Heart right ventricle (tissue), 16 donors: ENCODE measurements around the gene MYLK. TPM values are rescaled to one million over a fixed set of nuclear protein-coding genes. Genes with fewer than 3 reads are reported as not detected.

ENCODE experiments used
- ATAC-seq, 8 donors: fragments of 200-7000 bp; cut with Tn5 transposase; one replicate each; pipeline ENCODE4 v1.9.1; 2020; ENCODE audit warnings: mild to moderate bottlenecking in 8 of 8, moderate library complexity in 8 of 8, moderate number of reproducible peaks in 1 of 8
- DNase-seq, 2 donors: peaks; one replicate each; pipeline ENCODE4 v3.0.0-alpha.2; 2020
- H3K27ac ChIP-seq, 10 donors: fragments of 200-600 bp; sonication (generic) in 2 of 10; one replicate each; pipeline versions ENCODE4 v1.5.0 to v1.8.0; 2020 to 2022; ENCODE audit warnings: mild to moderate bottlenecking in 3 of 10
- H3K27me3 ChIP-seq, 7 donors: fragments of 200-600 bp; one replicate each; pipeline ENCODE4 v1.8.0; 2021 to 2022; ENCODE audit warnings: mild to moderate bottlenecking in 2 of 7
- H3K36me3 ChIP-seq, 9 donors: fragments of 200-600 bp; sonication (generic) in 1 of 9; one replicate each; pipeline versions ENCODE4 v1.5.0 to v1.8.0; 2020 to 2022; ENCODE audit warnings: mild to moderate bottlenecking in 2 of 9
- H3K4me1 ChIP-seq, 9 donors: fragments of 200-600 bp; sonication (generic) in 1 of 9; one replicate each; pipeline versions ENCODE4 v1.5.0 to v1.8.0; 2020 to 2022; ENCODE audit warnings: mild to moderate bottlenecking in 4 of 9
- H3K4me3 ChIP-seq, 10 donors: fragments of 200-600 bp; sonication (generic) in 2 of 10; one replicate each; pipeline versions ENCODE4 v1.5.0 to v1.8.0; 2020 to 2022; ENCODE audit warnings: mild to moderate bottlenecking in 7 of 10, moderate library complexity in 2 of 10
- H3K9me3 ChIP-seq, 11 donors: fragments of 200-600 bp in 10 of 11; sonication (generic) in 2 of 11; one replicate each; pipeline versions ENCODE4 v1.5.0 to v1.8.0; 2013 to 2022; ENCODE audit warnings: mild to moderate bottlenecking in 2 of 11, control low read depth in 1 of 11, moderate library complexity in 1 of 11
- WGBS, 2 donors: extraction: QIAGEN DNeasy Blood & Tissue Kit; methylation state at CpG; one replicate each; pipeline ENCODE4 v1.1.7; 2013; ENCODE audit warnings: inconsistent platforms in 1 of 2; 5-methylcytosine and 5-hydroxymethylcytosine counted together
- intact Hi-C, 10 donors: fragments of 100-400 bp; cut with DNase I; formaldehyde crosslinking; loops; one replicate each; pipeline versions ENCODE4 v1.11.1 to v1.14.2; 2022
- polyA plus RNA-seq, 2 donors: library from polyadenylated mRNA; stranded (reverse); fragments of 200-250 nt; gene quantifications; one replicate each; pipeline ENCODE4 v1.2.3, GENCODE V29; 2013
- total RNA-seq, 10 donors: library from RNA; stranded (reverse); fragmentation: NEBNext Ultra II Directional in 3 of 10; extraction: Animal tissue kit (Norgen Biotek cat#: 25700) in 3 of 10; gene quantifications; one replicate each; pipeline versions ENCODE4 v1.2.1 to v1.2.4, GENCODE V29; 2021 to 2023
- TF ChIP-seq, protein P1 (sequence below), 9 donors: fragments of 200-600 bp; sonication (generic) in 2 of 9; IDR thresholded peaks; one replicate each; pipeline versions ENCODE4 v1.5.0 to v1.8.0; 2021 to 2022; ENCODE audit warnings: antibody characterized with exemption in 9 of 9, mild to moderate bottlenecking in 5 of 9, moderate library complexity in 1 of 9
- donor health status: Arrhythmogenic right ventricular cardiomyopathy.
- donor health status: ischemic (EF 13 %, LVEDD 7.1; RV severe dilation, severe dysfunction).
- donor health status: healthy with polysubstance abuse.
- donor health status: DM: no; HTN: yes; CAD: no.
- donor health status: DM: no; HTN: no; CAD: no.
- donor health status: ischemic (EF 25% LVEDD 6.9; RV normal size, moderate dysfunction).
- donor health status: ischemic (EF 25% LVEDD 5.7; RV mildly dilated, moderate dysfunction).
- donor health status: healthy.
- donor health status: DM: yes; HTN: yes; CAD: no.
- donor health status: Ischemic cardiomyopathy.
- donor health status: ischemic (EF 35%, LVEDD 5.7; RV mildly dilated, moderate dysfunction).
- donor health status: nonischemic (EF 11% LVEDD 7.7; RV severe dilation, severe dysfunction).
- donor health status: DM: yes; HTN: yes; CAD: no.
- donor health status: PGD.
- donor health status: ischemic (EF 29% LVEDD 5.4; RV normal size, mild dysfunction).
- donor health status: nonischemic (EF 23%, LVEDD 6.1; RV moderate dilation, normal function).

The MYLK gene
- total and polyA plus RNA-seq, 12 donors: 5.6 to 20.6 (median 11.6) TPM

DNA sequence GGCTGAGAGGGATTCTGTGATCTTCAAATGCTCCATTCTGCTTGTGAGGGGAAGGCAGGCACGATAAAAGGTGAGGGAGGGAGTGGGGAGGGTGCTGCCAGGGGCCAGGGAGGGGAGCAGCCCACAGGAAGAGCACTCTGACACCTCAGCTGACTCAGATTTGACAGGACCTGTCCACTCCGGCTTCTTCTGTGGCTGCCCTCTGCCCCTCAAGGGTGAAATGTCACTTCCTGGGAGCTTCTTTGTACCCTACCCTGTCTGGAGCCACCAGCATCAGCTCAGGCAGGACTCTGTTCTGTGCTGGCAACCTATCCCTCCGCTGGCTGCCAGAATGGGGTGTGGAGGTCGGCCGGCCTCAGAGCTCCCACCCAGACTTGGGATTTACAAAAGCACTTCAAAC, 185.3 kb downstream of the MYLK start:
- intact Hi-C loops: no loop called here
- WGBS, 2 donors: 69 to 75% methylated on average over 5 of the region's 5 CpGs

DNA sequence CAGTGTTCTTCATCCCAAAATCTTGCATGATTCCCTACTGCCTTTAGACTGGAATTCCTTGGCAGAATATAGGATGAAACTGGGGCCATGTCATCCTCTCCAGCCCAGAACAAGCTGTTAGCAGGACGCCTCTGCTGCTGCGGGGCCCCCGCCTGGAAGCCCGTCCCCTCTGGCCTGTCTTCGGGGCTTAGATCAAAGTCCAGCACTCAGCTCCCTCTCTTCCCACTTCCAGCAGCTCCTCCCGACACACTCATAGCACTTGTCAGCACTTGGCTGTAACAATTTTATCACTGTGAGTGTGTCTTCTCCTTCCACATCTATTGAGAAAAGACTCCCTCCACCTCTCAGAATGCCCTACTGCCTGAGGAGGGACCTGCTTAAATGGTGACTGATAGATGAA, 187.3 kb downstream of the MYLK start:
- TF ChIP-seq, protein P1, sequence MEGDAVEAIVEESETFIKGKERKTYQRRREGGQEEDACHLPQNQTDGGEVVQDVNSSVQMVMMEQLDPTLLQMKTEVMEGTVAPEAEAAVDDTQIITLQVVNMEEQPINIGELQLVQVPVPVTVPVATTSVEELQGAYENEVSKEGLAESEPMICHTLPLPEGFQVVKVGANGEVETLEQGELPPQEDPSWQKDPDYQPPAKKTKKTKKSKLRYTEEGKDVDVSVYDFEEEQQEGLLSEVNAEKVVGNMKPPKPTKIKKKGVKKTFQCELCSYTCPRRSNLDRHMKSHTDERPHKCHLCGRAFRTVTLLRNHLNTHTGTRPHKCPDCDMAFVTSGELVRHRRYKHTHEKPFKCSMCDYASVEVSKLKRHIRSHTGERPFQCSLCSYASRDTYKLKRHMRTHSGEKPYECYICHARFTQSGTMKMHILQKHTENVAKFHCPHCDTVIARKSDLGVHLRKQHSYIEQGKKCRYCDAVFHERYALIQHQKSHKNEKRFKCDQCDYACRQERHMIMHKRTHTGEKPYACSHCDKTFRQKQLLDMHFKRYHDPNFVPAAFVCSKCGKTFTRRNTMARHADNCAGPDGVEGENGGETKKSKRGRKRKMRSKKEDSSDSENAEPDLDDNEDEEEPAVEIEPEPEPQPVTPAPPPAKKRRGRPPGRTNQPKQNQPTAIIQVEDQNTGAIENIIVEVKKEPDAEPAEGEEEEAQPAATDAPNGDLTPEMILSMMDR (IDR thresholded peaks at IDR 0.05): no peak
- no peak for DNase-seq
- 29 to 58% methylated on average over 6 of the region's 6 CpGs for WGBS, 2 donors
- Histone ChIP-seq H3K27ac (peak overlapping the region in 6 of 10 donors; percentile 43 to 85 (median 80)), H3K4me3 (peak overlapping the region in 3 of 10 donors; percentile 1 to 54 (median 49)), H3K27me3 (no peaks in the 10 kb centered on the region), H3K36me3 (no peaks in the 10 kb centered on the region), H3K9me3 (no peaks in the 10 kb centered on the region), H3K4me1 (peaks cover 13 to 61% (median 48%) of the 10 kb centered on the region in 9 donors)
- intact Hi-C loops: loop anchor here in 1 of 10 donors (2.0 kb wide), 1 partner anchor 22 kb away; no protein-coding TSS in a partner anchor
- no peak for ATAC-seq

More for the DNA sequence above, 185.3 kb downstream of the MYLK start:
- Histone ChIP-seq H3K27ac (peak overlapping the region in 5 of 10 donors; percentile 19 to 74 (median 63)), H3K4me3 (peak overlapping the region in 9 of 10 donors; percentile 13 to 54 (median 43)), H3K9me3 (no peaks in the 10 kb centered on the region), H3K4me1 (peaks cover 13 to 47% (median 32%) of the 10 kb centered on the region in 9 donors), H3K27me3 (no peaks in the 10 kb centered on the region), H3K36me3 (no peaks in the 10 kb centered on the region)
- ATAC-seq (no peak), DNase-seq (no peak)
- TF ChIP-seq, protein P1 (IDR thresholded peaks at IDR 0.05): no peak

DNA sequence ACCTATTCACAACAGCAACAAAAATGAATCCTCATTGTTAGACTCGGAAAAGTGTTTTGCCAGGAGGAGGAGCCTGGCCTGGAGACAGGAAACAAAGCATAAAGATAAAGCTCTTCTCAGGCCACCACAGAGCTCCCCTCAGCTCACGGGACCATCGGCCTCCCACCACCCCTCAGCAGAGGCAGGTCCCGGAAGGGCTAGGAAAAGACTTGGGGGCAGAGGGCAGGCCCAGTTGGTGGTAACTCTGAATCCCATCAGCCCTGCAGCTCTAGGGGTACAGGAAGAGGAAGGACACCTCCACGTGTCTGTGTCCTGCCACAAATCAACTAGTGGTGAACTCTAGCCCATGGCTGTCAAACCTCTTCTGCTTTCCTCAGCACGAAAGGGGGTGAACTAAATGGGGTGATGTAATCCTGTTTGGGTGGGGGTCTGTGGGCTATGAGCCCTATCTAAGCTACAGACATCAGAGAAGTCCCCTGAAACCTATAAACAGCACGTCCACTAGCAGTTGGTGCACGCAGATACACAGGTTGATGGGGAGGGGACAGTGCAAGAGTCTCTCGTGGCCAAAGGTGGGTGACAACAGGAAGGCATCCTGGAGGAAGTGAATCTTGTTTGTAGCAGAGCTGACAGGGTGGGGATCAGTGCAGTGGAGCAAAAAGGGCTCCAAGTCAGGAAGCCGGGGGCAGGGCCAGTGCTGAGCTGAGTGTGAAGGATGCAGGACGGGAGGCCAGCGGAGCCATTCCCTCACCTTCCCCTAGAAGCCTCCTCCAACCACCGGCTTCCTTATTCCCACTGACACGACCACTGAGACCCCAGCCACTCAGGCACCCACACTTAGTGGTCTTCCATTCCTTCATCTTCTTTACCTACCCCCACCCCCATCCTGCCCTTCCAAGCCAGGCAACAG, 188.1 kb downstream of the MYLK start:
- no peaks in the 10 kb centered on the region for H3K27me3 ChIP-seq
- DNase-seq (no peak), ATAC-seq (peak in 5 of 8 donors; percentile 16 to 36 (median 26))
- H3K36me3 ChIP-seq: no peaks in the 10 kb centered on the region
- WGBS, 2 donors: 53 to 65% methylated on average over 14 of the region's 14 CpGs
- peaks cover 13 to 64% (median 49%) of the 10 kb centered on the region in 9 donors for H3K4me1 ChIP-seq
- TF ChIP-seq, protein P1 (IDR thresholded peaks at IDR 0.05): no peak
- H3K4me3 ChIP-seq: peak overlapping the region in 5 of 10 donors; percentile 1 to 54 (median 13)
- intact Hi-C loops: loop anchor here in 2 of 10 donors (2.0 kb wide), 2 partner anchors 23 to 35 kb away; no protein-coding TSS in a partner anchor
- no peaks in the 10 kb centered on the region for H3K9me3 ChIP-seq
- H3K27ac ChIP-seq: peak overlapping the region in 9 of 10 donors; percentile 43 to 85 (median 74)

DNA sequence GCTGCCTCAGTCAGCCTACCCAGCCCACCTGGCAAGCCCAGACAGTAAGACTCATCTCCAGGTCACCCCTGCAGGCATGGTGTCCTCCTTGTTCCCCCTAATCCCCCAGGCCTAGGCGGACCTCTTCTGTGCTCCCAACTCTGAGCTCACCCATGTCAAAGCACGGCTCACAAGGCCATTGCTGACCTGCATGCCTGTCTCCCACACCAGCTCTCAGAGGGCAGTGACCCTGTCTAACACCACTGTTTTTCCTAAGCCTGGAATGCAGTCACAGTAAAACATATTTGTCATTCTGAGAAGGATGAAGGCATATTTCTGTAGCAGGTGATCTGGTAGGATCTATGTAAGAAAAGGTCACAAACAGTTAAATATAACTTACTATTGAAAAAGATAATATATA, 189.0 kb downstream of the MYLK start:
- H3K4me3 ChIP-seq: peak overlapping the region in 2 of 10 donors; percentile 8 to 10
- H3K27ac ChIP-seq: peak overlapping the region in 9 of 10 donors; percentile 43 to 85 (median 74)
- 63 to 70% methylated on average over 2 of the region's 2 CpGs for WGBS, 2 donors
- DNase-seq: no peak
- peaks cover 13 to 73% (median 49%) of the 10 kb centered on the region in 9 donors for H3K4me1 ChIP-seq
- TF ChIP-seq, protein P1 (IDR thresholded peaks at IDR 0.05): no peak
- H3K27me3 ChIP-seq: no peaks in the 10 kb centered on the region
- peak in 1 of 8 donors; percentile 5 for ATAC-seq
- H3K9me3 ChIP-seq: no peaks in the 10 kb centered on the region
- intact Hi-C loops: loop anchor here in 1 of 10 donors (2.0 kb wide), 1 partner anchor 34 kb away; no protein-coding TSS in a partner anchor
- no peaks in the 10 kb centered on the region for H3K36me3 ChIP-seq
